Colonic mucosa (tissue), 4 donors: ENCODE data around the gene SCRT2. TPM values are rescaled to one million over a fixed set of nuclear protein-coding genes. Genes with fewer than 3 reads are reported as not detected.

Experiments
- DNase-seq: peaks from one replicate; pipeline ENCODE4 v3.0.0-alpha.2; 2020
- H3K27ac ChIP-seq: fragments of 200-600 bp; one replicate; pipeline ENCODE4 v1.8.0; 2021
- H3K27me3 ChIP-seq: fragments of 200-600 bp; one replicate; pipeline ENCODE4 v1.8.0; 2021
- H3K36me3 ChIP-seq: fragments of 200-600 bp; one replicate; pipeline ENCODE4 v1.8.0; 2021
- H3K4me1 ChIP-seq: fragments of 200-600 bp; one replicate; pipeline ENCODE4 v1.8.0; 2021; ENCODE audit warnings: mild to moderate bottlenecking
- H3K4me3 ChIP-seq: fragments of 200-600 bp; one replicate; pipeline ENCODE4 v1.8.0; 2021
- H3K9ac ChIP-seq, 2 donors: one replicate each; pipeline ENCODE4 v1.7.0; 2013; ENCODE audit warnings: control low read depth in 2 of 2, low read depth in 2 of 2, low read length in 2 of 2
- H3K9me3 ChIP-seq: fragments of 200-600 bp; one replicate; pipeline ENCODE4 v1.8.0; 2021
- CTCF ChIP-seq: fragments of 200-600 bp; IDR thresholded peaks from one replicate; pipeline ENCODE4 v1.8.0; 2022; ENCODE audit warnings: antibody characterized with exemption, mild to moderate bottlenecking
- intact Hi-C: fragments of 100-400 bp; cut with DNase I; formaldehyde crosslinking; loops from one replicate; pipeline ENCODE4 v1.14.1; 2022
- total RNA-seq, 2 donors: library from RNA; stranded (reverse); fragmentation: NEBNext Ultra II Directional in 1 of 2; extraction: Animal tissue kit (Norgen Biotek cat#: 25700) in 1 of 2; gene quantifications; one replicate each; pipeline ENCODE4 v1.2.1, GENCODE V29; 2021
- donor health status: healthy.
- donor health status: DM: no; HTN: no; CAD: no.
- donor health status: DM: no; HTN: no; CAD: no.

Gene SCRT2
- total RNA-seq, 2 donors from 2014 or later = not detected

GRCh38 chr20:687468-688203 is 12.0 kb upstream of the SCRT2 start:
- no peak overlapping the region for H3K4me3 ChIP-seq
- no peaks in the 10 kb centered on the region for H3K36me3 ChIP-seq
- H3K9ac ChIP-seq = no peak overlapping the region
- H3K4me1 ChIP-seq = no peaks in the 10 kb centered on the region
- intact Hi-C loops = no loop called here
- H3K9me3 ChIP-seq = no peaks in the 10 kb centered on the region
- no peak for DNase-seq
- H3K27me3 ChIP-seq = peaks cover 4% of the 10 kb centered on the region
- TF ChIP-seq CTCF = no peak
- no peak overlapping the region for H3K27ac ChIP-seq

GRCh38 chr20:684676-685319 is 9.2 kb upstream of the SCRT2 start:
- Histone ChIP-seq H3K9me3 (no peaks in the 10 kb centered on the region), H3K4me3 (no peak overlapping the region), H3K36me3 (no peaks in the 10 kb centered on the region), H3K27me3 (peaks cover 4% of the 10 kb centered on the region), H3K27ac (no peak overlapping the region), H3K9ac (no peak overlapping the region), H3K4me1 (no peaks in the 10 kb centered on the region)
- no peak for TF ChIP-seq CTCF
- intact Hi-C loops = no loop called here
- no peak for DNase-seq

- no peak overlapping the region for H3K9ac ChIP-seq
- no peak for DNase-seq
- H3K4me1 ChIP-seq = no peaks in the 10 kb centered on the region
- no peaks in the 10 kb centered on the region for H3K36me3 ChIP-seq
- H3K4me3 ChIP-seq = no peak overlapping the region
- no peaks in the 10 kb centered on the region for H3K27me3 ChIP-seq
- H3K9me3 ChIP-seq = no peaks in the 10 kb centered on the region
- intact Hi-C loops = no loop called here
- no peak overlapping the region for H3K27ac ChIP-seq
- TF ChIP-seq CTCF = no peak
Observed at GRCh38 chr20:682123-682522, 6.5 kb upstream of the SCRT2 start.

- no peak for TF ChIP-seq CTCF
- no peak overlapping the region for H3K4me3 ChIP-seq
Observed at GRCh38 chr20:680638-681187, 5.1 kb upstream of the SCRT2 start.

GRCh38 chr20:677957-678356 is 2.4 kb upstream of the SCRT2 start:
- H3K27ac ChIP-seq = no peak overlapping the region
- no peak for TF ChIP-seq CTCF
- peaks cover 27% of the 10 kb centered on the region for H3K27me3 ChIP-seq
- H3K4me1 ChIP-seq = no peaks in the 10 kb centered on the region
- no peaks in the 10 kb centered on the region for H3K36me3 ChIP-seq
- H3K9ac ChIP-seq = no peak overlapping the region
- intact Hi-C loops = no loop called here
- H3K9me3 ChIP-seq = no peaks in the 10 kb centered on the region
- no peak for DNase-seq
- H3K4me3 ChIP-seq = no peak overlapping the region

More at GRCh38 chr20:680638-681187, 5.1 kb upstream of the SCRT2 start:
- no peak overlapping the region for H3K27ac ChIP-seq
- H3K9me3 ChIP-seq = no peaks in the 10 kb centered on the region
- H3K36me3 ChIP-seq = no peaks in the 10 kb centered on the region
- no peaks in the 10 kb centered on the region for H3K4me1 ChIP-seq
- peaks cover 11% of the 10 kb centered on the region for H3K27me3 ChIP-seq
- intact Hi-C loops = no loop called here
- DNase-seq = no peak
- H3K9ac ChIP-seq = no peak overlapping the region
